ENCODE data around the gene BAZ2A. TPM values are rescaled to one million over a fixed set of nuclear protein-coding genes. Genes with fewer than 3 reads are reported as not detected.

BAZ2A gene
- polyA plus RNA-seq, 2 of the 4 experiments (the other 2 are of a cell fraction): 41.7 to 59.4 TPM

- TF ChIP-seq PHF8 (IDR thresholded peaks at IDR 0.05; ENCODE audit: borderline replicate concordance, low read depth): no peak
Measured at GRCh38 chr12:56568146-56568545, 62.0 kb downstream of the BAZ2A start (continued).

GRCh38 chr12:56565510-56566101 is 64.5 kb downstream of the BAZ2A start:
- DNase-seq (ENCODE audit: low read depth in 1 of 2, low spot score in 1 of 2): peak; percentile 22 to 73
- FAIRE-seq: no peak
- 40% methylated on average over 6 of the region's 6 CpGs for WGBS (ENCODE audit: missing lambda C conversion rate)
- Histone ChIP-seq H3K27ac (peak overlapping the region in 1 of 2 experiments; percentile 17; a peak in 1 of 6 replicates), H3K4me3 (no peak overlapping the region), H3K4me2 (peak overlapping the region; percentile 4; the same call in 1 of the 3 replicates), H3K9me3 (no peaks in the 10 kb centered on the region), H3K4me1 (0 out of 3 replicates have a peak, but pooled peaks cover 6% of the 10 kb centered on the region)
- POLR2A ChIA-PET: no interaction called here
- CTCF ChIA-PET: interaction anchor here (0.7 to 6.3 kb wide), 3 partner anchors 25 to 58 kb away, joined by 3 to 87 read pairs (median 3); no protein-coding TSS in a partner anchor
- TF ChIP-seq SMC3 (IDR thresholded peaks at IDR 0.05) (no peak), E2F6 (IDR thresholded peaks at IDR 0.05; ENCODE audit: borderline replicate concordance, low read depth) (no peak), MAX (IDR thresholded peaks at IDR 0.05) (no peak), BCL3 (IDR thresholded peaks at IDR 0.05) (no peak), FOSB (CRISPR knock-in tag; IDR thresholded peaks at IDR 0.05) (no peak), MAZ (IDR thresholded peaks at IDR 0.05; ENCODE audit: borderline replicate concordance, low read depth, low read length) (no peak), ESRRA (IDR thresholded peaks at IDR 0.05; ENCODE audit: borderline replicate concordance, low read length) (no peak), USF2 (IDR thresholded peaks at IDR 0.05) (no peak), HMGXB4 (CRISPR knock-in tag; IDR thresholded peaks at IDR 0.05; ENCODE audit: borderline replicate concordance) (no peak), ZC3H11A (IDR thresholded peaks at IDR 0.05) (no peak), NFE2L2 (conservative IDR thresholded peaks at IDR 0.05; ENCODE audit: low read length) (no peak)
- peak; percentile 70 to 90 for ATAC-seq

GRCh38 chr12:56551070-56551469 is 79.1 kb downstream of the BAZ2A start:
- Histone ChIP-seq H3K4me2 (no peak overlapping the region), H3K9me3 (no peaks in the 10 kb centered on the region), H3K4me1 (peaks cover 6% of the 10 kb centered on the region; the same call in 2 of the 3 replicates), H3K27ac (no peak overlapping the region), H3K4me3 (no peak overlapping the region)
- TF ChIP-seq RAD21 (conservative IDR thresholded peaks at IDR 0.05 in 1 of 2, IDR thresholded peaks at IDR 0.05 in 1 of 2) (no peak), KDM1A (IDR thresholded peaks at IDR 0.05; ENCODE audit: low read depth) (no peak), ZNF302 (CRISPR knock-in tag; IDR thresholded peaks at IDR 0.05) (no peak), GATA3 (IDR thresholded peaks at IDR 0.05; ENCODE audit: borderline replicate concordance) (no peak), HES2 (IDR thresholded peaks at IDR 0.05) (no peak), FOSL2 (IDR thresholded peaks at IDR 0.05) (no peak), FOSL2 (CRISPR knock-in tag; IDR thresholded peaks at IDR 0.05) (no peak), ZC3H11A (IDR thresholded peaks at IDR 0.05) (no peak), ATOH8 (CRISPR knock-in tag; IDR thresholded peaks at IDR 0.05; ENCODE audit: low read depth) (no peak), CHD2 (IDR thresholded peaks at IDR 0.05; ENCODE audit: low read length, partially characterized antibody) (no peak)
- ChIA-PET POLR2A (no interaction called here), CTCF (interaction anchor here (0.9 kb wide), 1 partner anchor 50 kb away, joined by 3 read pairs; no protein-coding TSS in a partner anchor)
- ATAC-seq (no peak), DNase-seq (ENCODE audit: low read depth in 1 of 2, low spot score in 1 of 2) (no peak), FAIRE-seq (no peak)
- WGBS (ENCODE audit: missing lambda C conversion rate): 91% methylated on average over 5 of the region's 5 CpGs

Measured in A549 (cell line).